Right lobe of liver (tissue), 6 donors: ENCODE measurements around the gene ZNF740. TPM values are rescaled to one million over a fixed set of nuclear protein-coding genes. Genes with fewer than 3 reads are reported as not detected.

Experiments used
- ATAC-seq, 4 donors: fragments of 200-7000 bp; cut with Tn5 transposase; one replicate each; pipeline ENCODE4 v1.9.1; 2020; ENCODE audit warnings: mild to moderate bottlenecking in 4 of 4, moderate library complexity in 4 of 4
- DNase-seq, 3 donors: peaks; one replicate each; pipeline ENCODE4 v3.0.0-alpha.2; 2020
- H3K27ac ChIP-seq, 3 donors: fragments of 200-600 bp; one replicate each; pipeline ENCODE4 v1.8.0; 2022
- H3K27me3 ChIP-seq, 2 donors: fragments of 200-600 bp; one replicate each; pipeline ENCODE4 v1.8.0; 2022
- H3K36me3 ChIP-seq, 4 donors: fragments of 200-600 bp; sonication (generic) in 1 of 4; one replicate each; pipeline versions ENCODE4 v1.5.1 to v1.8.0; 2017 to 2022; ENCODE audit warnings: control low read depth in 1 of 4
- H3K4me1 ChIP-seq, 4 donors: fragments of 200-600 bp; sonication (generic) in 1 of 4; one replicate each; pipeline versions ENCODE4 v1.5.1 to v1.8.0; 2017 to 2022; ENCODE audit warnings: control low read depth in 1 of 4
- H3K4me3 ChIP-seq, 3 donors: fragments of 200-600 bp; one replicate each; pipeline ENCODE4 v1.8.0; 2022
- H3K9me3 ChIP-seq, 4 donors: fragments of 200-600 bp; sonication (generic) in 1 of 4; one replicate each; pipeline versions ENCODE4 v1.5.1 to v1.8.0; 2017 to 2022; ENCODE audit warnings: control low read depth in 1 of 4
- CTCF ChIP-seq, 4 donors: fragments of 200-600 bp in 3 of 4; fragments of 450-650 bp in 1 of 4; IDR thresholded peaks; one replicate each; pipeline versions ENCODE4 v1.5.1 to v1.8.0; 2016 to 2022; ENCODE audit warnings: antibody characterized with exemption in 4 of 4, mild to moderate bottlenecking in 2 of 4
- POLR2A ChIP-seq: fragments of 450-650 bp; IDR thresholded peaks from one replicate; pipeline ENCODE4 v1.6.1; 2017; ENCODE audit warnings: antibody characterized with exemption, mild to moderate bottlenecking
- WGBS: methylation state at CpG from one replicate; pipeline ENCODE4 v1.1.6; 2018; ENCODE audit warnings: low coverage, low lambda C conversion rate; ENCODE audit not compliant: insufficient coverage; ENCODE audit errors: missing lambda C conversion rate; 5-methylcytosine and 5-hydroxymethylcytosine counted together
- intact Hi-C, 2 donors: fragments of 100-400 bp; cut with DNase I; formaldehyde crosslinking; loops; one replicate each; pipeline versions ENCODE4 v1.11.2 to v1.14.1; 2022
- total RNA-seq, 6 experiments: library from RNA; depleted of rRNA in 2 of 6; stranded (reverse); fragments of >200 nt in 2 of 6; fragmentation: NEBNext Ultra II Directional in 3 of 6; extraction: Animal tissue kit (Norgen Biotek cat#: 25700) in 3 of 6; gene quantifications; one replicate each; pipeline versions ENCODE4 v1.1.0 to v1.2.4, GENCODE V29; 2016 to 2023
- donor health status: DM: no; HTN: yes; CAD: no.
- donor health status: DM: no; HTN: no; CAD: no.
- donor health status: DM: no; HTN: no; CAD: no.
- donor health status: DM: no; HTN: yes; CAD: no.
- donor health status: DM: no; HTN: yes; CAD: no.

ZNF740 gene
- total RNA-seq, 6 experiments from 2014 or later = 5.5 to 24.4 (median 19.2) TPM

- Histone ChIP-seq H3K4me1 (peaks cover 0 to 11% (median under 1%) of the 10 kb centered on the region in 4 donors), H3K9me3 (no peaks in the 10 kb centered on the region), H3K4me3 (no peak overlapping the region), H3K27ac (peak overlapping the region in 1 of 3 donors; percentile 38), H3K27me3 (no peaks in the 10 kb centered on the region), H3K36me3 (no peaks in the 10 kb centered on the region)
- WGBS = 36% methylated on average over 2 of the region's 3 CpGs
- no peak for ATAC-seq
- DNase-seq = no peak
- TF ChIP-seq POLR2A (no peak), CTCF (IDR thresholded peaks at IDR 0.05) (no peak)
- intact Hi-C loops = no loop called here
Measured at GRCh38 chr12:53217931-53218307, 37.4 kb downstream of the ZNF740 start.

- Histone ChIP-seq H3K36me3 (no peaks in the 10 kb centered on the region), H3K9me3 (no peaks in the 10 kb centered on the region), H3K4me3 (peak overlapping the region; percentile 49 to 63 (median 57)), H3K27ac (peak overlapping the region in 2 of 3 donors; percentile 85 to 93), H3K4me1 (peaks cover 0 to 11% (median 0%) of the 10 kb centered on the region in 4 donors), H3K27me3 (no peaks in the 10 kb centered on the region)
- ATAC-seq (no peak), DNase-seq (peak in 1 of 3 donors; percentile 45)
- intact Hi-C loops = no loop called here
- TF ChIP-seq CTCF (IDR thresholded peaks at IDR 0.05) (no peak), POLR2A (no peak)
- 55% methylated on average over 11 of the region's 30 CpGs for whole genome bisulfite sequencing
Measured at GRCh38 chr12:53218551-53219291, 38.2 kb downstream of the ZNF740 start.

GRCh38 chr12:53219292-53219955 is 38.9 kb downstream of the ZNF740 start:
- Histone ChIP-seq H3K36me3 (no peaks in the 10 kb centered on the region), H3K9me3 (no peaks in the 10 kb centered on the region), H3K4me3 (peak overlapping the region; percentile 49 to 63 (median 57)), H3K27ac (peak overlapping the region in 2 of 3 donors; percentile 85 to 93), H3K27me3 (no peaks in the 10 kb centered on the region), H3K4me1 (peaks cover 0 to 11% (median 0%) of the 10 kb centered on the region in 4 donors)
- ATAC-seq (no peak), DNase-seq (no peak)
- TF ChIP-seq CTCF (IDR thresholded peaks at IDR 0.05) (no peak), POLR2A (no peak)
- 39% methylated on average over 20 of the region's 27 CpGs for WGBS
- intact Hi-C loops = no loop called here

GRCh38 chr12:53219956-53220693 is 39.6 kb downstream of the ZNF740 start:
- peak; percentile 4 to 19 (median 12) for ATAC-seq
- H3K27ac ChIP-seq = peak overlapping the region in 2 of 3 donors; percentile 85 to 93
- intact Hi-C loops = no loop called here
- WGBS = 21% methylated on average over 8 of the region's 53 CpGs
- peak overlapping the region; percentile 49 to 63 (median 57) for H3K4me3 ChIP-seq
- H3K36me3 ChIP-seq = no peaks in the 10 kb centered on the region
- H3K9me3 ChIP-seq = no peaks in the 10 kb centered on the region
- H3K4me1 ChIP-seq = peaks cover 0 to 11% (median 0%) of the 10 kb centered on the region in 4 donors
- no peak for TF ChIP-seq POLR2A
- no peak for TF ChIP-seq CTCF (IDR thresholded peaks at IDR 0.05)
- no peaks in the 10 kb centered on the region for H3K27me3 ChIP-seq
- DNase-seq = peak in 1 of 3 donors; percentile 63
